Urothelium cell line (cell line): ENCODE results near the gene CCL20.

Source experiments
- DNase-seq: peaks from one replicate; pipeline ENCODE4 v3.0.0; 2011; ENCODE audit warnings: low spot score, mixed read lengths
- FAIRE-seq: peaks from 2 replicates; lab custom pipeline; 2011; peaks lifted over from hg19 to GRCh38; lab: Jason Lieb, UNC

Gene CCL20

GRCh38 chr2:227799202-227799601 is 14.4 kb upstream of the CCL20 start:
- DNase-seq: no peak
- FAIRE-seq: no peak

- FAIRE-seq (no peak), DNase-seq (no peak)
Observed at GRCh38 chr2:227802882-227803281, 10.8 kb upstream of the CCL20 start.

- peak; percentile 61 for DNase-seq
- peak; percentile 74 for FAIRE-seq
Observed at GRCh38 chr2:227804975-227805374, 8.7 kb upstream of the CCL20 start.

DNA sequence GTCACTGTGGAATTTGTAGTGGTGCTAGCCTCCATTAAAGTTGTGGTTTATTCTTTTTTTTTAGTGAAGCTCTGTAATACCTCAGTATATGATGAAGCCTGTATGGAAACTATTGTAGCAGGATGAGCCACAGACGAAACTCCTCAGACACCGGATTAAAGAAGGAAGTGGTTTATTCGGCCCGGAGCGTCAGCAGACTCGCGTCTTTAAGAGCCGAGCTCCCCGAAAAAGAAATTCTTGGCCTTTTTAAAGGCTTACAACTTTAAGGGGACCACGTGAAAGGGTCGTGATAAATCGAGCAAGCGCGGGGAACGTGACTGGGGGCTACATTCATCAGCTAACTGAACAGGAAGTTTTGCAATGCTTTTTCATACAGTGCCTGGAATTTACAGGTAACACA is 8.1 kb upstream of the CCL20 start:
- DNase-seq (no peak), FAIRE-seq (no peak)

DNA sequence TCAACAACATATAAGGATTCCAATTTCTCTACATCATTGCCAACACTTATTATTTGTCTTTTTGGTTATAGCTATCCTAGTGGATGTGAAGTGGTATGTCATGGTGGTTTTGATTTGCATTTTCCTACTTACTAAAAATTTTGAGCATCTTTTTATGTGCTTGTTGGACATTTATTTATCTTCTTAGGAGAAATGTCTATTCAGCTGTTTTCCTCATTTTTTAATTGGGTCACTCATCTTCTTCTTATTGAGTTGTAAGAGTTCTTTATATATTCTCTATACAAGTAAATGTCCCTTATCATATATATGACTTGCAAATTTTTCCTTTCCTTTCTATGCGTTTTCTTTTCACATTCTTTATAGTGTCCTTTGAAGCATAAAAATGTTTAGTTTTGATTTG is 4.7 kb upstream of the CCL20 start:
- no peak for FAIRE-seq
- no peak for DNase-seq

- FAIRE-seq (no peak), DNase-seq (no peak)
Observed at GRCh38 chr2:227812001-227812400, 1.6 kb upstream of the CCL20 start.

- FAIRE-seq (no peak), DNase-seq (no peak)
Observed at GRCh38 chr2:227813229-227813561, 447 bp upstream of the CCL20 start.

DNA sequence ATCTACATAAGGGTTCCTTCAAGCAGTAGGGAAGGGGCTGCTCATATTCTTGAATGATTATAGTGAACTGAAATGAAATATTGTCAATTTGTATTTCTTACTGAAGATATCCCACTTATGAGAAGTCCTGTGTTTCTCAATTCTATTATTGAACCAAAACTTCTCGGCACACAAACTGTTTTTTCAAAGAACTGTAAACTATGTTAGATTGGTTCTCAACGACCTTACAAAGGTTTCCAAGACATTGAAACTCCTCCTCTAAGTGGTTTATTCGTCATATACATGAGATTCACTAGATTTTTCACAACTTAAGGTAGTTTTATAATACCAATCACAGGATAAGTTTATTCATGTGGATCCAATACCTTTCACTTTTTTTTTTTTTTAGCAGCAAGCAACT is 1.4 kb downstream of the CCL20 start:
- FAIRE-seq (no peak), DNase-seq (no peak)

GRCh38 chr2:227816507-227817294 is 3.1 kb downstream of the CCL20 start:
- no peak for DNase-seq
- FAIRE-seq: peak; percentile 20

- no peak for DNase-seq
- FAIRE-seq: no peak
Observed at GRCh38 chr2:227817336-227817735, 3.7 kb downstream of the CCL20 start.

GRCh38 chr2:227817850-227818674 is 4.4 kb downstream of the CCL20 start:
- DNase-seq (peak; percentile 88), FAIRE-seq (peak; percentile 96)

GRCh38 chr2:227818675-227819397 is 5.2 kb downstream of the CCL20 start:
- peak; percentile 29 for DNase-seq
- no peak for FAIRE-seq

DNA sequence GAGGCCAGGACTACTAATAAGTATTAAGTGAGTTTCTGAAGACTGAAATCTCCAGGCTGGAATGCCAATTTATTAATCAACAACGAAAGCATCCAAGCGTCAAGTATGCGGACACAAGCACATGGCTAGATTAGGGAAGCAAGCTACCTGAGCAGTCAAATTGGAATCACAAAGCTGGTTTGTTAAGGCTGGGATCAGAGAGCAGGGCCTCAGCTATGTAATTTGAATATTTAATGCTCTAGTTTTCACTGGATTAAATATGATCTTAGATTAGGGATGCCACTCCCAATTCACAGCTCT is 5.7 kb downstream of the CCL20 start:
- DNase-seq: no peak
- no peak for FAIRE-seq

GRCh38 chr2:227821043-227821942 is 7.7 kb downstream of the CCL20 start:
- no peak for DNase-seq
- no peak for FAIRE-seq

DNA sequence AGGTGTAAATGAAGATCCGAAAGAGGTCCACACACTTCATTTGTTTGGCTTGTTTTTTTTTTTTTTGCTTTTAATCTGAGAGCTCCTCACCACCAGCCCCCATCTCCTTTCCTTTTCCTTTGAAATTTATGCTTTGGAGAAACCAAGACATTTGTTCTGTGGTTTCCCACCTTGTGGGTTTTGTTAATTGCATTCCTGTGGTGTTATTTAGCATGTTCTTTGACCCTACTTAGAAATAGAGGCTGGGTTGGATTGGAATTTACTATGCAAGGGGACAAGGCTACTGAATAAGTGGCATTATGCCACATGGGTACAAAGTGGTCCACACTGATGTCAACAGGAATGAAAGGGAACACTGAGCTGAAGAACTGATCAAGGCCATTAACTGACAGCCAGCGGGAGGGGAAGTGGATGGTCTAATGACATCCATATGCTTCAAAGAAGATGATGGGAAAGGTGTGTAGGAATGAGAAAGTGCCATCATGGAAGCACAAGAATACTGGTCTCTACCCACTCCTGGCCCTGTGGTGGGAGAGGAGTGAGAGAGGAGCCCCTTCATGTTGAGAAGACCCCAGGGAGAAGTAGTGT is 8.9 kb downstream of the CCL20 start:
- FAIRE-seq (no peak), DNase-seq (peak; percentile 28)

- no peak for DNase-seq
- FAIRE-seq: no peak
Observed at GRCh38 chr2:227823922-227824321, 10.3 kb downstream of the CCL20 start.

- FAIRE-seq: no peak
- no peak for DNase-seq
Observed at GRCh38 chr2:227824711-227825110, 11.1 kb downstream of the CCL20 start.

DNA sequence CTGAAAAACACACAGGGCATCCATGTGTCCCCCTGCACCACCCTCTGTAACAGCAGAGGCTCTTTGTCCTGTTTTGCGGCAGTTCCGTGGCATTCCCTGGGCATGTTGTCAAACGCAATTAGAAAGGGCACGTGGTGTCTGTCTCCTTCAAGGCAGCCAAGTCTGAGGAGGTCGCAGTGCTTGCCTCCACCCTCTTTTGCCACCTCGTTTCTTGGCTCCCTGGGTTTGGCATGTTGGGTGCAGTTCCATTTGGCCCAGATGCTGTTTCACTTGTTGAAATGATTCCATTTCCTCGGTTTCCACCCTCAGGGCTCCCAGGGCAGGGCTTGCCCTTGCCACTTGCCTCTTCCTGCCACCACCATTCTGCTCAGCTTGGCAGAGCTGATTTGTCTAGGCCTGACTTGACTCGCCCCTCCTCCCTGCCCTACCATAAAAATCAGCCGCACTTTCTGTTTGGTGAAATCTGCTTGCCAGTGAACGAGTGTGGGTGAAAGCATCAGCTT is 12.4 kb downstream of the CCL20 start:
- FAIRE-seq: no peak
- DNase-seq: no peak

GRCh38 chr2:227826563-227826962 is 12.9 kb downstream of the CCL20 start:
- no peak for FAIRE-seq
- DNase-seq: no peak

GRCh38 chr2:227827143-227827542 is 13.5 kb downstream of the CCL20 start:
- FAIRE-seq (no peak), DNase-seq (no peak)
